HepG2 (cell line): ENCODE data around the gene BAZ1A. TPM values are rescaled to one million over a fixed set of nuclear protein-coding genes. Genes with fewer than 3 reads are reported as not detected.

Source experiments
- ATAC-seq: fragments of 200-7000 bp; cut with Tn5 transposase; 3 replicates; pipeline ENCODE4 v1.9.1; 2020; ENCODE audit warnings: mild to moderate bottlenecking, moderate library complexity
- BruUV-seq: library from RNA; stranded (reverse); fragments of 400-500 nt; replicated peaks from 2 replicates; lab custom pipeline; 2021; lab: Mats Ljungman, UMichigan
- CTCF ChIA-PET: fragments of 300-600 bp; formaldehyde crosslinking; extraction: SDS; loops from one replicate; lab custom pipeline; 2021; ENCODE audit warnings: low total read pairs, inconsistent platforms, low intra/inter-chr PET ratio; lab: Yijun Ruan, JAX
- POLR2A ChIA-PET: fragments of 350-600 bp; sonication (Branson Sonifier 250); formaldehyde crosslinking; loops from one replicate; lab custom pipeline; 2020; ENCODE audit warnings: antibody characterized with exemption, inconsistent platforms; lab: Yijun Ruan, JAX
- DNase-seq: peaks from one replicate; pipeline ENCODE4 v3.0.0-alpha.2; 2015; ENCODE audit warnings: low spot score
- FAIRE-seq: peaks from 3 replicates; lab custom pipeline; 2011; peaks lifted over from hg19 to GRCh38; lab: Jason Lieb, UNC
- H2AFZ ChIP-seq: one replicate; pipeline ENCODE4 v1.6.1; 2011; ENCODE audit warnings: low read length, inconsistent platforms
- H3K27ac ChIP-seq: fragments of 300-600 bp; 3 replicates; pipeline ENCODE4 v1.8.0; 2011; ENCODE audit warnings: mixed run types, mild to moderate bottlenecking, mixed read lengths, low read length, inconsistent platforms; ENCODE audit not compliant: insufficient read depth; ENCODE audit errors: extremely low read length
- H3K27me3 ChIP-seq, 2 experiments: fragments of 200-600 bp in 1 of 2; 2 replicates in 1 of 2; 3 replicates in 1 of 2; pipeline versions ENCODE4 v1.6.0 to v1.8.0; 2011; ENCODE audit warnings: low read length in 2 of 2, mild to moderate bottlenecking in 2 of 2, moderate library complexity in 2 of 2, inconsistent platforms in 1 of 2; ENCODE audit not compliant: insufficient read depth in 2 of 2, control insufficient read depth in 1 of 2
- H3K36me3 ChIP-seq, 2 experiments: fragments of 200-600 bp in 1 of 2; replicated peaks in 1 of 2; 2 replicates in 1 of 2; 3 replicates in 1 of 2; pipeline versions ENCODE4 v1.5.1 to v1.8.0; 2011; ENCODE audit warnings: low read length in 2 of 2, inconsistent platforms in 1 of 2; ENCODE audit not compliant: insufficient read depth in 2 of 2, control insufficient read depth in 1 of 2
- H3K4me1 ChIP-seq: 2 replicates; pipeline ENCODE4 v1.5.1; 2012; ENCODE audit warnings: low read length, inconsistent platforms; ENCODE audit not compliant: insufficient read depth
- H3K4me2 ChIP-seq: 2 replicates; pipeline ENCODE4 v1.6.0; 2011; ENCODE audit warnings: low read depth, low read length, inconsistent platforms
- H3K4me3 ChIP-seq, 3 experiments: fragments of 200-600 bp in 1 of 3; sonication (generic), shearing (Covaris generic) in 1 of 3; replicated peaks in 1 of 3; 2 replicates each; pipeline ENCODE4 v1.5.1; 2011 to 2016; ENCODE audit warnings: low read length in 3 of 3, inconsistent platforms in 2 of 3, low read depth in 2 of 3, mild to moderate bottlenecking in 2 of 3, control low read depth in 1 of 3, mixed read lengths in 1 of 3; ENCODE audit not compliant: insufficient read depth in 1 of 3
- H3K79me2 ChIP-seq: one replicate; pipeline ENCODE4 v1.6.1; 2011; ENCODE audit warnings: low read length, inconsistent platforms; ENCODE audit not compliant: insufficient read depth
- H3K9ac ChIP-seq: 2 replicates; pipeline ENCODE4 v1.6.0; 2011; ENCODE audit warnings: mild to moderate bottlenecking, low read depth, low read length, inconsistent platforms; ENCODE audit not compliant: insufficient read depth
- H3K9me3 ChIP-seq: 2 replicates; pipeline ENCODE4 v1.5.1; 2012; ENCODE audit warnings: mild to moderate bottlenecking, low read length
- H4K20me1 ChIP-seq: 2 replicates; pipeline ENCODE4 v1.6.0; 2011; ENCODE audit warnings: inconsistent platforms, mild to moderate bottlenecking, low read length, moderate library complexity; ENCODE audit not compliant: insufficient read depth
- BRCA1 ChIP-seq: sonication (generic); formaldehyde crosslinking; IDR thresholded peaks from 2 replicates; pipeline ENCODE4 v1.4.0; 2020; ENCODE audit warnings: missing genetic modification reagents
- DRAP1 ChIP-seq: IDR thresholded peaks from 2 replicates; pipeline ENCODE4 v1.6.1; 2016; ENCODE audit warnings: missing genetic modification reagents, missing compliant biosample characterization
- ELF3 ChIP-seq: IDR thresholded peaks from 2 replicates; pipeline ENCODE4 v1.6.1; 2016; ENCODE audit warnings: missing genetic modification reagents, missing compliant biosample characterization
- FOXA3 ChIP-seq: IDR thresholded peaks from 2 replicates; pipeline ENCODE4 v1.6.1; 2016; ENCODE audit warnings: missing genetic modification reagents, missing compliant biosample characterization
- FOXP1 ChIP-seq, 2 experiments: fragments of 450-650 bp in 1 of 2; IDR thresholded peaks; 2 replicates each; pipeline ENCODE4 v1.6.1; 2017 to 2018; ENCODE audit warnings: antibody characterized with exemption in 1 of 2
- JUNB ChIP-seq: sonication (generic); formaldehyde crosslinking; IDR thresholded peaks from 2 replicates; pipeline ENCODE4 v1.8.0; 2022; ENCODE audit warnings: missing genetic modification reagents, mild to moderate bottlenecking, borderline replicate concordance
- KMT2B ChIP-seq: IDR thresholded peaks from 2 replicates; pipeline ENCODE4 v1.6.1; 2016; ENCODE audit warnings: missing genetic modification reagents, missing compliant biosample characterization
- MBD4 ChIP-seq: IDR thresholded peaks from 2 replicates; pipeline ENCODE4 v1.6.1; 2012; ENCODE audit warnings: low read length, inconsistent platforms, borderline replicate concordance
- MEF2D ChIP-seq: sonication (generic); formaldehyde crosslinking; IDR thresholded peaks from 2 replicates; pipeline ENCODE4 v1.5.1; 2020; ENCODE audit warnings: mild to moderate bottlenecking, missing genetic modification reagents
- PBX3 ChIP-seq: sonication (generic); formaldehyde crosslinking; IDR thresholded peaks from 2 replicates; pipeline ENCODE4 v1.8.1; 2023; ENCODE audit warnings: missing genetic modification reagents, inconsistent platforms, borderline replicate concordance
- TAF15 ChIP-seq: fragments of 200-400 bp; formaldehyde crosslinking; IDR thresholded peaks from one replicate; pipeline ENCODE4 v1.6.1; 2018; ENCODE audit warnings: mild to moderate bottlenecking, low read depth, low read length; ENCODE audit not compliant: poor library complexity, severe bottlenecking
- ZBTB46 ChIP-seq: sonication (generic); formaldehyde crosslinking; IDR thresholded peaks from 2 replicates; pipeline ENCODE4 v1.4.0; 2020; ENCODE audit warnings: mild to moderate bottlenecking, missing genetic modification reagents, borderline replicate concordance
- ZNF17 ChIP-seq: sonication (generic); formaldehyde crosslinking; IDR thresholded peaks from 2 replicates; pipeline ENCODE4 v1.5.0; 2020; ENCODE audit warnings: mild to moderate bottlenecking, missing genetic modification reagents
- ZNF3 ChIP-seq: IDR thresholded peaks from 2 replicates; pipeline ENCODE4 v1.7.0; 2017; ENCODE audit warnings: inconsistent platforms
- ZNF333 ChIP-seq: sonication (generic); formaldehyde crosslinking; IDR thresholded peaks from 2 replicates; pipeline ENCODE4 v1.4.0; 2020; ENCODE audit warnings: mild to moderate bottlenecking, missing genetic modification reagents, borderline replicate concordance
- ZNF556 ChIP-seq: sonication (generic); formaldehyde crosslinking; IDR thresholded peaks from 2 replicates; pipeline ENCODE4 v1.4.0; 2020; ENCODE audit warnings: mild to moderate bottlenecking, missing genetic modification reagents, borderline replicate concordance
- ZNF570 ChIP-seq: sonication (generic); formaldehyde crosslinking; IDR thresholded peaks from 2 replicates; pipeline ENCODE4 v1.4.0; 2020; ENCODE audit warnings: mild to moderate bottlenecking, missing genetic modification reagents, borderline replicate concordance
- ZNF670 ChIP-seq: sonication (generic); formaldehyde crosslinking; IDR thresholded peaks from 2 replicates; pipeline ENCODE4 v1.8.0; 2022; ENCODE audit warnings: mild to moderate bottlenecking, missing genetic modification reagents, borderline replicate concordance
- ZNF792 ChIP-seq: IDR thresholded peaks from 2 replicates; pipeline ENCODE4 v1.6.1; 2016
- WGBS: methylation state at CpG from one replicate; pipeline ENCODE4 v1.1.6; 2017; ENCODE audit warnings: low lambda C conversion rate; 5-methylcytosine and 5-hydroxymethylcytosine counted together
- in situ Hi-C: cut with HindIII; loops from 2 replicates; pipeline ENCODE4 v1.10.0; 2017; ENCODE audit warnings: low pct_unique_long_range_greater_than_20kb; ENCODE audit not compliant: extremely low pct_ligation_motif_present
- intact Hi-C: fragments of 100-400 bp; cut with micrococcal nuclease; formaldehyde crosslinking; loops from one replicate; pipeline ENCODE4 v1.10.0; 2022; ENCODE audit not compliant: unreplicated experiment
- polyA plus RNA-seq, 8 experiments: library from polyadenylated mRNA; depleted of rRNA in 3 of 8; stranded (reverse) in 7 of 8; unstranded in 1 of 8; fragments of >200 nt; fragmentation: Illumina TruSeq in 4 of 8; extraction: Trizol in 4 of 8; gene quantifications; 2 replicates each; pipeline versions ENCODE4 v1.2.1 to v1.2.3, GENCODE V29; 2011 to 2016; ENCODE audit warnings: low read depth in 4 of 8, missing spikeins in 1 of 8, mixed read lengths in 1 of 8; ENCODE audit not compliant: insufficient read depth in 1 of 8
- total RNA-seq, 5 experiments: library from RNA; depleted of rRNA; stranded (reverse); fragments of >200 nt; fragmentation: Illumina TruSeq; extraction: Trizol; gene quantifications; 2 replicates each; pipeline ENCODE4 v1.2.3, GENCODE V29; 2016; ENCODE audit warnings: low read depth in 1 of 5
- TF ChIP-seq, protein P1 (sequence below): sonication (generic); formaldehyde crosslinking; IDR thresholded peaks from 2 replicates; pipeline ENCODE4 v1.4.0; 2020; ENCODE audit warnings: missing genetic modification reagents

The BAZ1A gene
- total and polyA plus RNA-seq, 2 of the 13 experiments (the other 11 are each of a cell fraction or from before 2014, with no cell fraction given): 20.9 to 56.8 TPM

GRCh38 chr14:34707722-34708121 is 167.4 kb downstream of the BAZ1A start:
- CTCF ChIA-PET: no interaction called here
- ATAC-seq: peak; percentile 43
- no peak overlapping the region for H3K4me2 ChIP-seq
- intact Hi-C loops: no loop called here
- H3K4me3 ChIP-seq: no peak overlapping the region
- no peak overlapping the region for H2AFZ ChIP-seq
- FAIRE-seq: no peak
- peaks cover 6 to 10% of the 10 kb centered on the region in 2 experiments; a peak in 3 of 5 replicates for H3K36me3 ChIP-seq
- H3K4me1 ChIP-seq: peaks cover 37% of the 10 kb centered on the region
- peaks cover 9% of the 10 kb centered on the region for H3K79me2 ChIP-seq
- H3K9me3 ChIP-seq: no peaks in the 10 kb centered on the region
- DNase-seq: no peak
- BruUV-seq: no TSS peak
- 44% methylated on average over 3 of the region's 3 CpGs for WGBS
- H3K27ac ChIP-seq: no peak overlapping the region
- no peak overlapping the region for H3K9ac ChIP-seq
- no peaks in the 10 kb centered on the region for H3K27me3 ChIP-seq
- no peaks in the 10 kb centered on the region for H4K20me1 ChIP-seq
- POLR2A ChIA-PET: interaction anchor here (1.0 to 3.8 kb wide), 5 partner anchors 12 to 414 kb away, joined by 4 to 17 read pairs (median 8); partner anchors contain the start of gene PPP2R3C
- in situ Hi-C loops: no loop called here
- TF ChIP-seq JUNB (CRISPR knock-in tag) (no peak), ZNF670 (no peak), ZNF17 (CRISPR knock-in tag) (no peak), MBD4 (0 out of 2 replicates have a peak, but pooled peaks have one; percentile 44), ELF3 (CRISPR knock-in tag) (peak; percentile 11; the same call in 1 of the 2 replicates), ZNF556 (CRISPR knock-in tag) (no peak), DRAP1 (CRISPR knock-in tag) (no peak), ZNF792 (0 out of 2 replicates have a peak, but pooled peaks have one; percentile 15), ZBTB46 (no peak), TAF15 (no peak), ZNF3 (CRISPR knock-in tag) (no peak), KMT2B (CRISPR knock-in tag) (no peak), FOXP1 (IDR thresholded peaks at IDR 0.05) (no peak), FOXP1 (CRISPR knock-in tag; IDR thresholded peaks at IDR 0.05) (no peak), ZNF333 (CRISPR knock-in tag) (no peak), FOXA3 (CRISPR knock-in tag) (peak; percentile 78), BRCA1 (CRISPR knock-in tag) (no peak), ZNF570 (CRISPR knock-in tag) (no peak), PBX3 (no peak), MEF2D (CRISPR knock-in tag) (no peak)
- TF ChIP-seq, protein P1, sequence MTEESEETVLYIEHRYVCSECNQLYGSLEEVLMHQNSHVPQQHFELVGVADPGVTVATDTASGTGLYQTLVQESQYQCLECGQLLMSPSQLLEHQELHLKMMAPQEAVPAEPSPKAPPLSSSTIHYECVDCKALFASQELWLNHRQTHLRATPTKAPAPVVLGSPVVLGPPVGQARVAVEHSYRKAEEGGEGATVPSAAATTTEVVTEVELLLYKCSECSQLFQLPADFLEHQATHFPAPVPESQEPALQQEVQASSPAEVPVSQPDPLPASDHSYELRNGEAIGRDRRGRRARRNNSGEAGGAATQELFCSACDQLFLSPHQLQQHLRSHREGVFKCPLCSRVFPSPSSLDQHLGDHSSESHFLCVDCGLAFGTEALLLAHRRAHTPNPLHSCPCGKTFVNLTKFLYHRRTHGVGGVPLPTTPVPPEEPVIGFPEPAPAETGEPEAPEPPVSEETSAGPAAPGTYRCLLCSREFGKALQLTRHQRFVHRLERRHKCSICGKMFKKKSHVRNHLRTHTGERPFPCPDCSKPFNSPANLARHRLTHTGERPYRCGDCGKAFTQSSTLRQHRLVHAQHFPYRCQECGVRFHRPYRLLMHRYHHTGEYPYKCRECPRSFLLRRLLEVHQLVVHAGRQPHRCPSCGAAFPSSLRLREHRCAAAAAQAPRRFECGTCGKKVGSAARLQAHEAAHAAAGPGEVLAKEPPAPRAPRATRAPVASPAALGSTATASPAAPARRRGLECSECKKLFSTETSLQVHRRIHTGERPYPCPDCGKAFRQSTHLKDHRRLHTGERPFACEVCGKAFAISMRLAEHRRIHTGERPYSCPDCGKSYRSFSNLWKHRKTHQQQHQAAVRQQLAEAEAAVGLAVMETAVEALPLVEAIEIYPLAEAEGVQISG (CRISPR knock-in tag): no peak
